ENCODE measurements around the gene MED1.
"Not testable (repeated sequence)": the region's sequence is repeated elsewhere in the genome, so short reads cannot be mapped to it uniquely, and the experiment has no call there.

Gene MED1

DNA sequence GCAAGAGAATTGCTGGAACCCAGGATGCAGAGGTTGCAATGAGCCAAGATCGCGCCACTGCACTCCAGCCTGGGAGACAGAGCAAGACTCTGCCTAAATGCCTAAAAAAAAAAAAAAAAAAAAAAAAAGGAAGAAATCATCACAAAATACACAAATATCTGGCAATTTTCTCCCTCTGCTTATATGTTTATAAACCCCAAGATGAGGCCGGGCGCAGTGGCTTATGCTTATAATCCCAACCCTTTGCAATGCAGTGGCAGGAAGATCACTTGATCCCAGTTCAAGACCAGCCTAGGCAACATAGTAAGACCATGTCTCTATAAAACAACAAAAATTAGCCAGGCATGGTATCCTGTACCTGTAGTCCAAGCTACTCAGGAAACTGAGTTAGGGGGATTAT is 21.5 kb downstream of the MED1 start:
- no peak for DNase-seq

DNA sequence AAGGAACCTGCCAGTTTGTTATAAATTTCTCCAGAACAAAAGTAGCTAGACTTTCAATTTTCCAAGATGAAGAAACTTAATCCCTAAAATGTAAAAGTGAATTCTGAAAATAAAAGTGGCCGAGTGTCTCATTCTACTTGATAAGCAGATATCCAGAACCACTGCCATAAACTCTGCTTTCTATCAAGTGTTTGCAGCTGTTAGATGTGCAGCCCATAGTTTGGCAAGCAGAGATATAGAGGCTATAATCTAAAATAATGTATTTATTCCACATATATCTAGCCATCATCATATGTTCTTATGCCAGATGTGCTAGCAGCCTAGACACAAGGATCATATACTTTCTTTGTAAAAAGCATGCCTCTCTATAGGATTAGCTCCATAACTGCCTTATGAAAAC is 34.9 kb downstream of the MED1 start:
- DNase-seq = no peak

DNA sequence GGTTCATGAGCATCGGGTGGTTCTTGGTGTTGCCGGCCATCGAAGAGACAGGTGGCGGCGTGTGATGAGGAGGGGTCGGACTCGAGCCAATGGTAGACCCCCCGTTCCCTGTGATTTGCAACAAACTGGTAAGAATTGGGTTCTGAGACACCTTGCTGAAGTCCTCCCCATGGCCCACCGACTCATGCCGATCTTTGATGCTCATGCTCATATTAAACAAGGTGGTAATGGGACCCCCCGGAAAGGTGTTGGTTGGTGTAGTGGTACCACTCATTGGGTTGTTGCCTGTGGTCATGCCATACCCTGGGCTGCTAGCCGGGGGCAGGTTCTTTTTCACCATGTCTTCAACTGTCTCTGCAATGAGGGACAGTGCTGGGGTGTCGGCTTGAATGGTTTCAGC is 40.8 kb downstream of the MED1 start:
- DNase-seq = no peak

DNA sequence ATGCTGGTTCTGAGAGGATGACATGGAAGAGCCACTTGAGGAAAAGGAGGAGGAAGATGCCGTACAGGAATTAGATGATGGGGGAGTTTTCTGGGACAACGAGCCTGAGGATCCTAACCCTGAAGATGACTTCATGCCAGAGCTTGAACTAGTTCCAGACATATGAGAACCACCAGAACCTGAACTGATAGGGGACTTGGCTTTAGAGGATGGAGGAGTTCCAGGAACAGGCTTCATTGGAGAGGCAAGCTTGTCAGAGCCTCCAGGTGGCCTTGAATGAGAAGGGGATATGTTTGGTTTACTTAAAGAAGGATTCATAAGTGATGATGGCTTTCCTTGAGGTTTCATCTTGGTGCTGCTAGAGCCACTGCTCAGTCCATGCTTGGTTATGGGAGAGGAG is 42.7 kb downstream of the MED1 start:
- no peak for DNase-seq

DNA sequence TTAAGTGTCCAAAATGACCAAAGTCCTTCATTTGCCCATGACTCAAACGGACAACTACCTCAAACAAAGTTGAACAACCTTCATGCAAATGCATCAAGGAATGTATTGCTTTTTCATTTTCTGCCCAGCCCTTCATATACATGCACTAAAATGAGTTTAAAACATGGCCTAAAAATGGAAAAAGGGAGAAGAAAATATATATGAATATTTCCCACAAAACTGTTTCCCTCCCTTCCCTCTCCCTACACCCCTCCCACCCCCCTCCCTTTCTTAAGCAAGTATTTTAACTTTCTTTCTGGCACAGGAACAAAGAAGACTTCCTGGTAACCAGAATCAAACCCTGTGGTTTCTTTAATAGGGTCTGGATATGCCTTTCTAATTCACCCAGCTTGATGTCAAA is 44.1 kb downstream of the MED1 start:
- no peak for DNase-seq

DNA sequence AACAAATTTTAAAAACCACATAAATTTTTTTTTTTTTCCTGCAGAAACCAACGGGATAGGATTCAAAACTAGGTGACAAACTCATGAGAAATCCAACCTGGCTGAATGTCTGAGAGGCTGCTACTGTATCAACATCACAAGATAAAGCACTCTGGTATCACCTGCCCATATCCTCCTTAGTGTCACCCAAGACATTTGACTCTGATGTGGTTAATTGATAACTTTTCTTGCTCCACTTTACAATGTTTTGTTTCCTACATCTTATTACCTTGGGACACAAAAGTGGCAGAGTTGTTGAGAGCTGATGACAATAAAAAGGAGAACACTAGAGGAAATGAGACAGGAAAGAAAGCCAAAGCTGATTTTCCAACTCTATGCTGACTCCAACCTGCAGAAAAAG is 45.6 kb downstream of the MED1 start:
- no peak for DNase-seq

DNA sequence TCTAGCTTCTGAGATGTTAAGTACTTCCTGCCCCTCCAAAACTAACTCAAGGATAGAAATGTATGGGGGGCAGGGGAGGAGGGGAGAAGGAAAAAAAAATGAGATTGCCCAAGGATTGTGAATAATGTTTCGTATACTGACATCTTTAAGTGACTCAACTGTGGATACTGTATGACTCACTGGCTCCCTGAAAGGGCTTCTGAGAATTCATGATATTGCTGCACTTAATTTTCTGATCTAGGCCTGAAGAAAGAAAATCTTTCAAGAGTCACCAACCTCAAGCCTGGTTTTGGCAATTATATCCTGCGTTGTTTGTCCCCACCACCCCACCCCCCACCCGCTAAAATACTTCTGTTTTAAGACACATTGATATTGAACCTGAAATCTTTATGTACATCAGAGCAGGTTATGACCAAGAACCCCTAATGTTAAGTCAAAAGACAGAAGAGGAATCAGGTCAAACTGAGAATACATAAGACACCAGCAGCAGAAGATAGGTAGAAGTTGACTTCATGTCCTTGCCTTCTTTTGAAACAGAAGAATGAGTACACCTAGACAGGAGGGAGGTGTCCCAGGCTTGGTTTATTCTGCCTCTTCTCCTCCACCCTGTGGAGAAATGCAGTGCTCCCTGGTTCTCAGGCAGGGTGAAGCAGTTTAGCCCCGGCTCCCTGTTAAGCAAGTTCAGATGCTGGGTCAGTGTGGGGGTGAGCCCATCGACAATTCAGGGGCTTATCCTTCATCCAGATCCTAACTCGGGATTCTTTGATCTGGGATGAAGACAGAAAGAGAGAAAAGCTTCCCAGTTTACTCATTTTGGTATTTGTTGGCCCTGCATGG is 46.3 kb downstream of the MED1 start:
- no peak for DNase-seq

DNA sequence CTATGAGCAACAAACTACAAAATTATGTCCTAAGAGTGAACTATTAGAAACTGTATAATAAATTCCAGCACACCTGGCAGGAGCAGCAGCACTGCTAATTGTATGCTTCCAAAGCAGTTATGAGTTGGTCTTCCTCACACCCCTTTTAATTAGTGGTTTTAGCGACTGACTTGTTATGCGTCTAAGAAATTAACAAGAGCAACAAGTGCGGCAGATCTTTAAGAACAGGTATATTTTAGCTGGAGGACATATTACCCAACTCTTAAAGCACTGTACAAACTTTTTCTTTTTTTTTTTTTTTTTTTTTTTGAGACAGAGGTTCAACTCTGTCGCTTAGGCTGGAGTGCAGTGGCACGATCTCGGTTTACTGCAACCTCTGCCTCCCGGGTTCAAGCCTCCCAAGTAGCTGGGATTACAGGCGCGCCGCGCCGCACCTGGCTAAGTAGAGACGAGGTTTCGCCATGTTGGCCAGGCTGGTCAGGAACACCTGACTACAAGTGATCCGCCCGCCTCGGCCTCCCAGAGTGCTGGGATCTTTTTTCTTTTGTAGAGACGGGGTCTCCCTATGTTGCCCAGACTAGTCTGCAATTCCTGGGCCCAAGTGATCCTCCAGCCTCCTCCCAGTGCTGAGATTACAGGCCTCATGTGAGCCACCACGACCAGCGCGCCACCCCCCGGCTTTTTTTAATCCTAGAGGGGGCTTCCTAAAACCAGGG is 48.0 kb downstream of the MED1 start:
- no peak for DNase-seq

DNA sequence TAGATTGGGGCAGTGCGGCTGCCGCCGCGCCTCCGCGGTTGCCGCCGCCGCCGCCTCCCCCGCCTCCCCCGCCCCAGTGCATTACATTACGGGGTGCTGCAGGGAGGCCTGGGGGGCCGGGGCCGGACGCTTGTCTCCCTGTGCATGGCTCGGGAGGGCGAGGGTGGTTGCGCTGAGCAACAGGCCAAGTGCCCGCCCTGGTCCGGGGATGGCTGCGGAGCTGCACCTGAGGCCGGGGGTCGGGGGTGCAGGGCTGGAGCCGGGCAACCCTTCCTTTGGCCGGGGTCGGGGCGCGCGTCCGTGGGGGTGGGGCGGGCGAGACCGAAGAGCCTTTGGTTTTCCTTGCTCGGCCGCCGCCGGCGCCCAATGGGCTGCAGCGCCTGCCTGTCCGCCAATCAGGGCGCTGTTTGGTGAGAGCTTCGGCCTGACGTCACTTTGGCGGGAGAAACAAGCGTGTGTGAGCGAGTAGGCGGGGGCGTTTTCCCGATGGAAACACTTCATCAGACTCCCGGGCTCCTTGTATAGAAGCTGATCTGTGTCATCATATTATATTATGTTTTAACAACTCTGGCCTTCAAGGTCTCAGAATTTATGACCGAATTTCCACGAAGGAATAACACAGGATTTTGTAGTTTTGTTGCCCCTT is 48.7 kb downstream of the MED1 start:
- peak; percentile 82 for DNase-seq

DNA sequence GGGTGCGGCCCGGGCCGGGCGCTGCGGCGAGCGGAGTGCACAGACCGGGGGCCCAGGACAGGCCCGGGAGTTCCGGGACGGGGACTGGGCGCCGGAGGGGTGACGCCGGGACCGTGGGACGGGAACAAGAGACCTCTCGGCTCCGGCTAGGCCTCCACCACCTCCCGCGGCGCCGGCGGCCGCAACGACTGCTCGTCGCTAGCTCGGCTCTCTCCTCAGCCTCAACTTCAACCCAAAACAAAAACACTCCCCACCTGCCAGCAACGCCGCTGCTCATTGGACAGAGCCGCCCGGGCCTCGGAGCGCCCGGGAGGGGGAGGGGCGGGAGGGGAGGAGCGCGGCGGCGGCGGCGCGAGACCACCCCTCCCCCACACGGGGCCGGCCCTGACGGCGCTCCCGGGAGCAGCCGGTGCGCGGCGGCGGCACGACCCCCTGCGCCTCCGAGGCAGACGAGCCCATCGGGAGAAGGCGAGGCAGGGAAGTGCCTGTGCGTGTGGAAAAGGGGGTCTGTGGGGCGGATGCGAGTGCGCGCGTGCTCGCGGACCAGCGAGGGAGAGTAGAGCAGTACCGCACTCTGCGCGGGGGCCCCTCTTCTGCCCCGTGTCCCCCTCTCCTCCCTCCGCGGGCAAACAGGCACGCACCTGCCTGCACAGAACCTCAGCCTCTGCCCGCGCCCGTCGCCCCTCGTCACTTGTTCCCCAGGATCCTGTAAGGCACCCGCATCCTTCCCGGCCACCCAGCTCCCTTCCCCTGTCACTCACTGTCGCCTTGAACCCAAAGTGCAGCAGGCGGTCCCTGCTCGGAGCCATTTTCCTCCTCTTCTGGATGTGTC is 49.4 kb downstream of the MED1 start, which contains the start of gene FBXL20:
Gene FBXL20, minus strand, starts transcription at position 215 of the 832 bp plus-strand sequence. CDS start 224 bp downstream, outside the sequence.
- peak; percentile 94 for DNase-seq

DNA sequence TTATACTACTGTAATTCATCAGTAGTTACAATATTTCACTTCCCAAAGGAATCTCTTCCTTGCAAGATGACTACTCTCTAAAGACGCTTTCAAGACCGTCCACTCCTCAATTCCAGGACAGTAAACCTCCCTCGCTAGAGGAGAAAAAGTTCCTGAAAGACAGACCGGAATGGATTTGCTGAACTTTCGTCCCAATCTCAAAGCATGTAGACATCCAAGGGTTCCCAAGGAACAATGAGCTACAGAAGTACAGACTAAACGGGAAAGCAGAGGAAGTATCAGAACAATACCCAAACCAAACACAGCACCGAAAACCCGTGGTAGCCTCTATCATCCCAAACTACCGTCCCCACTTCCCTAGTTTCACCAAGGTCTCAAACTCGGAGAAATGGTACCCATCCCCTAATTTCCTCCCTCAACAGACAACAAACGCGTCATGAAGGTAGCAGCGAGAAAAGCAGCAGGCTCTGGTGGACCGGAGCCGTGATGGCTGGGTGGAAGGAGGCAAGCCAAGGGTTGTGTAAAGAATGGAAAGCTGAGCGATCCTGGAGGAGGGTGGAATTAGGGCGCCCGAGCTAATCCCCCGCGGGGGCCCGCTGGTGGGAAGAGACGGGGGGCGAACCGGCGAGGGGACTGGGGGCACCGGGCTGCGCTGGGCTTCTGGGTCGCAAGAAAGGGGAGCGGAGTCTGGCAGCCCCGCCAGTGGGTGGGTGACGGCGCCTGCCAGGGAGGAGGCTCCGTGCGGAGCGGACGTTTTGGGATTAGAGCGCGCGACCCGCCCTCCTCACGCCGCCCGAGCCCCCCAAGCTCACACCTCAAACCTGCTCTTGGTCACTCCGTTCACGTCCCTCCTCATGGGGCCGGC is 50.3 kb downstream of the MED1 start:
- DNase-seq = peak; percentile 30

DNA sequence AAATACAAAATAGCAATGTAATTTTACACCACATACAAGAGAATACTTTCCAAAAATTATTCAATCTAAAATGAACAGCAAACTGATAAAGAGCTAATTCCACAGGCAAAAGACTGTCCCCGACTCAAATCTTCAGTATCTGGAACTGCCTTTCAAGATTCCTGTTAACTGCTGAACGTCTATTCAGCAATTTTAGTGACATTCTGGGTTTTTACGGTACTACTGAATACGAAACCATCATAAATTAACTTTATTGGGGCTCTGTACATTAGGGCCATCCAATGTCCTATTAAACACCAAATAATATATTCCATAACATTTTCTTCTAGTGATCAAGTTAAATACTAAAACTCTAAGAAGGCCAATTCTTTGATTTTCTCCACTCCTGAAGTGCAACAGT is 51.3 kb downstream of the MED1 start:
- no peak for DNase-seq

DNA sequence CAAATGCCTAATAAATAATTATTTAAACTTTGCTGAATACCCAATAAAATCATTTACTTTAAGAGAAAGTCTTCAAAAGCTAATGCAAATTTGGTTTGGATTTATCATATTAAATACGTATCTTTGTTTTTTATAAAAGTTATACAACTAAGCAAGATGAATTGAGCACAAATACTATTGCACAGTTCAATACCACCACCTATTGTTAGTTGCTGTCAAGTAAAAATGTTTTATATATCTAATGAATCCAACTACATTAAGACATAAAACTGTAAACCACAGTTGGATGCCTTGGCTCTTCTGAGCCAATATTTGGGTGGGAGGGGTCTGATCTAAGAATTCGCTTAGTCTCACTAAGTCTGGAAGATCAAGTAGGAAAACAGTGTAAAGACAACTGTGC is 57.3 kb downstream of the MED1 start:
- no peak for DNase-seq

DNA sequence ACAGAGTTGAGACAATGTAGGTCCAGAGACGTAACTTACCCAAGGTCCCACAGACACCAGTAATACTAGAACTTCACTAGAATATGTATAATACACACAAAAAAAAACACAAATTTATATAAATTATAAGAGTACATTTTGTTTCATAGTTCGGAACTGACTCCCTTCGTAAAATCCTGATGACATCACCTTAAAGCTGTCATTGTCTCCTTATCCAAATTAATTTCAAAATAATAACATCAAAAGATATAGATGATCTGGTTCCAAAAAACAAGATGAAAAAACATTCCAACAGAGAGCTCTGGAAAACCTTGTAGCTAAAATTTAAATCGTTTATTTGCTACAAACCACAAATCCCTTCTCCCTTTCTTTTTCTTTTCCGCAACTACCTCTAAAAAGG is 59.6 kb downstream of the MED1 start:
- DNase-seq = no peak

DNA sequence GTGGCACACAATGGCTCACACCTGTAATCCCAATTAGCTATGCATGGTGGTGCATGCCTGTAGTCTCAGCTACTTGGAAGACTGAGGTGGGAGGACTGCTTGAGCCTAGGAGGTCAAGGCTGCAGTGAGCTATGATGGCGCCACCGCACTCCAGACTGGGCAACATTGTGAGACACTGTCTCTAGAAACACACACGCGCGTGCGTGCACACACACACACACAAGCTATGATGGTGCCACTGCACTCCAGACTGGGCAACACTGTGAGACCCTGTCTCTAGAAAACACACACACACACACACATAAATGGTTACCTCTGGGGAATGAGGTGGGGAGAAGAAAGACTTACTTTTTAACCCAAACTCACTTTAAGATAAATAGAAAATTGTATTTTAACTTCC is 66.0 kb downstream of the MED1 start:
- no peak for DNase-seq

DNA sequence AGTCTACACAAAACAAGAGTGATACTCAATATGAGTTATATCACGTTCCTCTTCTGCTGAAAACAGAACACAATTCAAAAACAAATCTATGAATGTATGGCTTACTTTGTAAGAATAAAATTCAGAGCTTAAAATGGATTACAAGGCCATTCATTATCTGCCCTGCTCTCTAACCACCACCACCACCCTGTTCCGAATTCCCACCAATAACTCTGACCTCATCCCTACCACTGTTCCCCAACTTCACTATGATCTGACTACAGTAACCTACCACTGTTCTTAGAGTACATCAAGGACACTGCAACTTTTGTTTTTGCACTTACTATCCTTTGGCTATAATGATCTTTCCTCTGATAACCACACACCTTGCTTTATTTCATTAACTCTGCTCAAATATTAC is 70.9 kb downstream of the MED1 start:
- DNase-seq = no peak

DNA sequence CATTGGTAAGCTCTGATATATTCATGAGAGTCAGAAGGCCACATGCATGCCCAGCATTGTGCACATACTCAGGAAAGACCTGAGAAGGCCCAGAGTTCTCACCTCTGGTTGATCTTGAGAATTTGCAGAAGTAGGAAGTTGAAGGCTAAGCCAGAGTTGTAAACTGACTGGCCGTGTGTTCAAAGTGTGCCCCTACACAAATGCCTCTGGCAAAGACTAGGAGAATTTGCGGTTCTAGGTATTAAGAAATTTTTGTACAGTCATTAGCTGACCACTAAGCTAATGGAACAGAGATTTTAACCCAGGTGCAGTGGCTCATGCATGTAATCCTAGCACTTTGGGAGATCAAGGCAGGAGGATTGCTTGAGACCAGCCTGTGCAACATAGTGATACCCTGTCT is 74.6 kb downstream of the MED1 start:
- no peak for DNase-seq

DNA sequence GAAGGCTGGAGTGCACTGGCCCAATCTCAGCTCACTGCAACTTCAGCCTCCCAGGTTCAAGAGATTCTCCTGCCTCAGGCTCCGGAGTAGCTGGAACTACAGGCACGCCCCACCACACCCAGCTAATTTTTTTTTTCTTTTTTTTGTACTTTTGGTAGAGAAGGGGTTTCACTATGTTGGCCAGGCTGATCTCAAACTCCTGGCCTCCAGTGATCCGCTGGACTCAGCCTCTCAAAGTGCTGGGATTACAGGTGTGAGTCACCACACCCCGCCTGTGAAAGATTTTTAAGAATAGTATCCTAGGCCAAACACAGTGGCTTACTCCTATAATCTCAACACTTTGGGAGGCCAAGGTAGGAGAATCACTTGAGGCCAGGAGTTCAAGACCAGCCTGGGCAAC is 83.3 kb downstream of the MED1 start:
- not testable (repeated sequence) for DNase-seq

DNA sequence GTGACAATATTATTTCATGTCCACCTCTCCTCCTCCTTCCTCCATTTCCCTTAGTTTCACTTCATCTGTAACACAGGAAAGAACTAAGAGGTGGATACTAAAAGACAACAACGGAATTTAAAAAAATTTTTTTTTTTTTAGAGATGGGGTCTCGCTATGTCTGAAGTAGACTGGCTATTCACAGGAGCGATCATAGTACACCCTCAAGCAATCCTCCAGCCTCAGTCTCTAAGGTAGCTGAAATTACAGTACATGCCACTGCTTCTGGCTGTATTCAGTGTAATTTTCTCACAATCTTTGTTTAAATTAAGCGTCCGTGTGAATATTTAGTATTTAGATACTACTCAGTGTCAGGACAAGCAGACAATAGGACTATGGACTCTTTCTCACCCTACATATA is 85.2 kb downstream of the MED1 start:
- DNase-seq = no peak

DNA sequence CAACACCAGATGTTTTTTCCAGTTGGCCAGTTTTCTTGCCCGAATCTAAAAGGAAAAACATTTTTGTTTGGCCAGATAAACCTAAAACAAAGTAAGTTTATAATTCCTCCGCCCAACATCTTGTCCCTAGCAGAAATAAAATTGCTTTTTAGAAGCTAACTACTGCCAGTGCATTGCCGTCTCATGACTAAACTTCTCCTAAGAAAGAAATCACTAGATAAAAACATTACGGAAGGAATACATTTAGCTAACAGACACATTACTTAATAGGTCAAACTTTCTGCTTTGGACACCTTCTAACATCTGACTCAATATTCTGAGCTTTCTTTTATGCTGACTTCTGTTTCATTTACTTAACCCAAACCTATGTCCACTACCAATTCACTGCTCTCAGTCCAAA is 85.8 kb downstream of the MED1 start:
- no peak for DNase-seq

DNA sequence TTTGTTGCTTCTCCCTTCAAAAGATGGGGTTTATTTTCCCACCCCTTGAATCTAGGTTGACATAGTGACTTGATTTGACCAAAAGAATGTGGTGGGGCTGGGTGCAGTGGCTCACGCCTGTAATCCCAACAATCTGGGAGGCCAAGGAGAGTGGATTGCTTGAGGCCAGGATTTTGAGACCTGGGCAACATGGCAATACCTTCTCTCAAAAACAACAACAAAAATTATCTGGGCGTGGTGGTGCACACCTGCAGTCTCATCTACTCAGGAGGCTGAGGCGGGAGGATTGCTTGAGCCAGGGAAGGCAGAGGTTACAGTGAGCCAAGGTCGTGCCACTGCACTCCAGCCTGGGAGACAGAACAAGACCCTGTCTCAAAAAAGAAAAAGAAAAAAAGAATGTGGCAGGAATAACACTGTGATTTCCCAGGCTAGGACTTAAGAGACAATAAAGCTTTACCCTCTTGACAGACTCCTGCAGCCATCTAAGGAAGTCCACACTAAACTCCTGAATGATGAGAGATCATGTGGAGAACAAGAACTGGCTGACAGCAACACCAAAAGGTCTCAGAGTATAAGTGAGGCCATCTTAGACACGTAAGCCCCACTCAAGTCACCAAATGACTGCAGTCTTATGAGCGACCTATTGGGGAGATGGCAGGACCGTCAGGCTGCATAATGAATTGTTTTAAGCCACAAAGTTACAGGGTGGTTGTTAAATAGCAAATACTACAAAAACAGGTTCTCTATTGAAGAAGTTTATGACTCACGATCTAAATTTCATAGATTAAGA is 86.6 kb downstream of the MED1 start:
- DNase-seq = no peak

Measured in activated naive CD4-positive, alpha-beta T cell treated with anti-CD3 and anti-CD28 coated beads, Interleukin-2, amount 50 U/mL, for 16 hours (primary cell).